MG63 (cell line): ENCODE results near the gene PRKCH. TPM values are rescaled to one million over a fixed set of nuclear protein-coding genes. Genes with fewer than 3 reads are reported as not detected.

ENCODE experiments used
- DNase-seq: peaks from one replicate; pipeline ENCODE4 v3.0.0-alpha.2; 2020
- H3K27me3 ChIP-seq: fragments of 250-450 bp; sonication (Bioruptor Pico); 2 replicates; pipeline ENCODE4 v1.5.1; 2020; ENCODE audit warnings: mild to moderate bottlenecking, moderate library complexity
- H3K36me3 ChIP-seq: fragments of 250-450 bp; sonication (Bioruptor Pico); 2 replicates; pipeline ENCODE4 v1.5.1; 2020; ENCODE audit warnings: mild to moderate bottlenecking, moderate library complexity
- H3K4me3 ChIP-seq: fragments of 250-450 bp; sonication (Bioruptor Pico); 2 replicates; pipeline ENCODE4 v1.5.1; 2020; ENCODE audit warnings: mild to moderate bottlenecking, moderate library complexity
- H3K9me3 ChIP-seq: fragments of 250-450 bp; sonication (Bioruptor Pico); 2 replicates; pipeline ENCODE4 v1.5.1; 2020; ENCODE audit warnings: mild to moderate bottlenecking, moderate library complexity
- total RNA-seq: library from RNA; depleted of rRNA; stranded (reverse); fragments of >200 nt; shearing (Covaris generic); gene quantifications from 2 replicates; pipeline ENCODE4 v1.2.3, GENCODE V29; 2014; ENCODE audit warnings: low replicate concordance

PRKCH gene
- total RNA-seq, 1 experiment from 2014 or later, result 6.0 TPM

DNA sequence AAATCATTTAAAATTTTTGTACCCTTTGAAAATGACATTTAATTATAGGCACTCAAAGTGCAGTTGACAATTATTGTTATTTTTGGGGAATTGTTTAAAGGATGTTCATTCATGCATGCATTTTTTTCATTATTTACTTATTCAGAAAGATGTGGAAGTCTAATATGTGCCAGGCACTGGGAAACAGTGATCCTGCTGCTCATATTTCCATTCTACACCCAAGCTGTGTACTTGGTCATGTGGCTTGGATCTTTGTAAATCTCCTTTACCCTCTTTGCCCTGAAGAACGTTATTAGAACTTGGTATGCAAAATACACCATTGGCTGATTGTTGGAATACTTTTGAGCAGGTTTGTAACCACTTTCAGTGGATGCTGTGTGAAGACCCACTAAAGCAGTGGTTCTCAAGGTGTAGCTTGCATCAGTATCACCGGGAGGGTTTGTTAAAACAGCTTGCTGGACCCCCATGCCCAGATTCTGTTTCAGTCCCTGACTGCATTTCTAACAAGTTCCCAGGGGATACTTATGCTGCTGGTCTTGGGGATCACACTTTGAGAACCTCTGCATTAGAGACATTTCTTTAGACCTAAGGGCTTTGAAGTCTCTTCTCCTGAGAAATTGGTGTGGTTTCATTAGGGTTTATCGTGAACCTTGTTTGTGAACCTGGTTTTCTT, 47.5 kb downstream of the PRKCH start:
- DNase-seq, result no peak
- H3K36me3 ChIP-seq, result no peaks in the 10 kb centered on the region
- no peaks in the 10 kb centered on the region; the same call in 1 of the 2 replicates for H3K9me3 ChIP-seq
- no peak overlapping the region for H3K4me3 ChIP-seq
- no peaks in the 10 kb centered on the region for H3K27me3 ChIP-seq

GRCh38 chr14:61369454-61369810, 48.1 kb downstream of the PRKCH start:
- Histone ChIP-seq H3K4me3 (no peak overlapping the region), H3K27me3 (no peaks in the 10 kb centered on the region), H3K9me3 (no peaks in the 10 kb centered on the region; the same call in 1 of the 2 replicates), H3K36me3 (no peaks in the 10 kb centered on the region)
- DNase-seq, result no peak

GRCh38 chr14:61372379-61372778, 51.0 kb downstream of the PRKCH start:
- no peak for DNase-seq
- no peaks in the 10 kb centered on the region for H3K27me3 ChIP-seq
- no peak overlapping the region for H3K4me3 ChIP-seq
- peaks cover 2% of the 10 kb centered on the region for H3K9me3 ChIP-seq
- H3K36me3 ChIP-seq, result no peaks in the 10 kb centered on the region

- Histone ChIP-seq H3K9me3 (peaks cover 2% of the 10 kb centered on the region), H3K4me3 (no peak overlapping the region), H3K27me3 (no peaks in the 10 kb centered on the region), H3K36me3 (no peaks in the 10 kb centered on the region)
- DNase-seq, result no peak
These were observed 51.6 kb downstream of the PRKCH start for GRCh38 chr14:61372842-61373555.

DNA sequence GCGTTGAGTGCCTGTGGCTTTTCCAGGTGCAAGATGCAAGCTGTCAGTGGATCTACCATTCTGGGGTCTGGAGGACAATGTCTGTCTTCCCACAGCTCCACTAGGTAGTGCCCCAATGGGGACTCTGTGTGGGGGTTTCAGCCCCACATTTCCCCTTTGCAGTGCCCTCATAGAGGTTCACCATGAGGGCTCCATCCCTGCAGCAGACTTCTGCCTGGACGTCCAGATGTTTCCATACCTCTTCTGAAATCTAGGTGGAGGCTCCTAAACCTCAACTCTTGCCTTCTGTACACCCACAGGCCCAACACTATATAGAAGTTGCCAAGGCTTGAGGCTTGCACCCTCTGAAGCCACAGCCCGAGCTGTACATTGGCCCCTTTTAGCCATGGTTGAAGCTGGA, 52.9 kb downstream of the PRKCH start:
- Histone ChIP-seq H3K36me3 (no peaks in the 10 kb centered on the region), H3K27me3 (no peaks in the 10 kb centered on the region), H3K4me3 (no peak overlapping the region), H3K9me3 (peaks cover 2% of the 10 kb centered on the region)
- no peak for DNase-seq

DNA sequence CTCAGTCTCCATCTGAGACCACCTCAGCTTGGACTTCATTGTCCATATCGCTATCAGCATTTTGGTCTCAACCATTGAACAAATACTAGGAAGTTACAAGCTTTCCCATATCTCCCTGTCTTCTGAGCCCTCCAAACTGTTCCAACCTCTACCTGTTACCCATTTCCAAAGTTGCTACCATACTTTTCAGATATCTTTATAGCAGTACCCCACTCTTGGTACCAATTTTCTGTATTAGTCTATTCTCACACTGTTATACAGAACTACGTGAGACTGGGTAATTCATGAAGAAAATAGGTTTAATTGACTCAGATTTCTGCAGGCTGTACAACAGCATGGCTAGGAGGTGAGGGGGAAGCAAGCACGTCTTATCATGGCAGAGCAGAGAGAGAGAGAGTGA, 53.8 kb downstream of the PRKCH start:
- H3K27me3 ChIP-seq, result no peaks in the 10 kb centered on the region
- no peak for DNase-seq
- peaks cover 2% of the 10 kb centered on the region for H3K9me3 ChIP-seq

DNA sequence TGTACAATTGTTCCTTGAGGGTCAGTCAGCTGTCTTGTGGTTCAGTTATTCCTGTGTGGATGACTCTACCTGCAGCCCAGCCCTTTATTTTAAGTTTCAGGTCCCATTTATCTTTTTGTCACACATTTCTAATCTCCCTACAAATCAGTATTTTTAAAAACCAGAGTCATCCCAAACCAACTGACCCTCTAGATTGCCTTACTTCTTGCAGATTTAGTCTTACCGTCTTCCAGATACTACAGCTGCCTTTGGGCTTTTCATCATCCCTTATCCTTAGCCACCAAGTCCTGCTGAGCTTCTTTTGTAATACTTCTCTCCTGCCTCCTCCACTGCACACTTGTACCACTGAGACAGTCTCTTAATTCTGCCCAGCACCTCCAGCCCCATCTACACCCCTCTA, 54.9 kb downstream of the PRKCH start:
- Histone ChIP-seq H3K27me3 (no peaks in the 10 kb centered on the region), H3K36me3 (no peaks in the 10 kb centered on the region)
- DNase-seq, result no peak

More for the DNA sequence above, 53.8 kb downstream of the PRKCH start:
- H3K36me3 ChIP-seq, result no peaks in the 10 kb centered on the region
- no peak overlapping the region for H3K4me3 ChIP-seq

GRCh38 chr14:61377749-61378148, 56.4 kb downstream of the PRKCH start:
- H3K4me3 ChIP-seq, result no peak overlapping the region
- DNase-seq, result no peak
- no peaks in the 10 kb centered on the region for H3K27me3 ChIP-seq
- H3K9me3 ChIP-seq, result peaks cover 2% of the 10 kb centered on the region
- no peaks in the 10 kb centered on the region for H3K36me3 ChIP-seq

More for the DNA sequence above, 54.9 kb downstream of the PRKCH start:
- H3K9me3 ChIP-seq, result peaks cover 2% of the 10 kb centered on the region
- H3K4me3 ChIP-seq, result no peak overlapping the region

DNA sequence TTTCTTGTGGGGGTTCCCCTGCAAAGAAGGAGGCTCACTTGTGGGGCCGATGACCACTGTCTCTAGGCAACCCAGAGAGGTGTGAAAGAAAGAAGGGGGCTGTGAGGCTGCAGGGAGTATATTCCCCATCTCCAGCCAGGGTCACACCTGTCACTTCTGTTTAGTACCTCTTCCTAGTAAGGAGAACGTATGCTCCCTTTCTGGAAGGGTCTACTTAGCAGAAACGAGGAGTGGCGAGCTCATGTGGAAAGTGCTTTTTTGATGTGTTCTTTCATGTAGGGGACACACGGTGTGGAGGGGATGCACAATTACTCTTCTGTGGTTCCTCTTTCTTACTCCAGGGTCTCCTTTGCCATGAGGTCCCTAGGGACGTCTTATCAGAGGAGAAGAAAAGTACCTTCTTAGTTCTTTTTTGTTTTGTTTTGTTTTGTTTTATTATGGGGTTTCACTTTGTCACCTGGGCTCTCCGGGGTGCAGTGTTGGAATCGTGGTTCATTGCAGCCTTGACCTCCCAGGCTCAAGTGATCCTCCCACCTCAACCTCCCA, 58.3 kb downstream of the PRKCH start:
- Histone ChIP-seq H3K9me3 (peaks cover 2% of the 10 kb centered on the region), H3K27me3 (no peaks in the 10 kb centered on the region), H3K36me3 (no peaks in the 10 kb centered on the region), H3K4me3 (no peak overlapping the region)
- DNase-seq, result no peak

GRCh38 chr14:61380984-61381383, 59.6 kb downstream of the PRKCH start:
- Histone ChIP-seq H3K4me3 (no peak overlapping the region), H3K36me3 (no peaks in the 10 kb centered on the region), H3K9me3 (no peaks in the 10 kb centered on the region), H3K27me3 (no peaks in the 10 kb centered on the region)
- DNase-seq, result no peak

DNA sequence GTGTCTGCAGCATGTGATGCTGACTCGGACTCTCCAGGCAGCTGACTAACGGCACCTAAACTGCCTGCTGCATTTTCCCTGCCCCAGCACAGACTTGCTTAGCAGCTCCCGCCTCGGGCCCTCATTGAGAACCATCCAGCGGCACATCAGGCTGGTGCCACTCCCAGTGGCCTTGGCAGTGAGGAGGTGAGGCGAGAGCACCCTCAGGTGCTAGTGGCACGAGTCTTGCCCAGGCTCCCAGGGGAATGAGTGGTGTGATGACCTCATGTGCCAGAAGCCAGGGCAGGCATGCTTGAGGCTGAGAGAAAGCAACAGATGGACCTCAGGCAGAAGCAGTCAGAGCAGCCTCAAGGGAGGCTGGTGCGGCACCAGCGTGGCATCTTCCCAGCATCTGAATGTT, 60.2 kb downstream of the PRKCH start:
- Histone ChIP-seq H3K27me3 (no peaks in the 10 kb centered on the region), H3K36me3 (no peaks in the 10 kb centered on the region), H3K9me3 (no peaks in the 10 kb centered on the region), H3K4me3 (no peak overlapping the region)
- DNase-seq, result no peak

DNA sequence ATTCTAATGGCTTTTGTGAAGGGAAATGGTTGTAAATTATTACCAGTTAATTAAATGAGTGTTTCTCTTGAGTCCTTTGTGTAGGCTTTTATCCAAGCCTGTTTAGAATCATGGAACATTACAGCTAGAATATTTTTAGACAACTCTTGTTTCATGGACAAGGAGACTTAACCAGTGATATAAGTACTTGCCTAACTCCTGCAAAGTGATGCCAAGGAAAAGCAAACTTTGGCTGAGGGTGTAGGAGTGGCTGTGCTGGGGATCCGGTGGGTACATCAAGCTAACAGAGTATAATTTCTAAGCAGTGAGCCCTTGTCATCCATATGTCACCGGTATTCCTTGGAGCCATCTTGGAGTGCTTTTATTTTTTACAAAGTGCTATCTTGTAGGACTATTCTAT, 61.5 kb downstream of the PRKCH start:
- no peaks in the 10 kb centered on the region for H3K36me3 ChIP-seq
- no peaks in the 10 kb centered on the region for H3K27me3 ChIP-seq
- no peak for DNase-seq
- no peaks in the 10 kb centered on the region for H3K9me3 ChIP-seq
- H3K4me3 ChIP-seq, result no peak overlapping the region

DNA sequence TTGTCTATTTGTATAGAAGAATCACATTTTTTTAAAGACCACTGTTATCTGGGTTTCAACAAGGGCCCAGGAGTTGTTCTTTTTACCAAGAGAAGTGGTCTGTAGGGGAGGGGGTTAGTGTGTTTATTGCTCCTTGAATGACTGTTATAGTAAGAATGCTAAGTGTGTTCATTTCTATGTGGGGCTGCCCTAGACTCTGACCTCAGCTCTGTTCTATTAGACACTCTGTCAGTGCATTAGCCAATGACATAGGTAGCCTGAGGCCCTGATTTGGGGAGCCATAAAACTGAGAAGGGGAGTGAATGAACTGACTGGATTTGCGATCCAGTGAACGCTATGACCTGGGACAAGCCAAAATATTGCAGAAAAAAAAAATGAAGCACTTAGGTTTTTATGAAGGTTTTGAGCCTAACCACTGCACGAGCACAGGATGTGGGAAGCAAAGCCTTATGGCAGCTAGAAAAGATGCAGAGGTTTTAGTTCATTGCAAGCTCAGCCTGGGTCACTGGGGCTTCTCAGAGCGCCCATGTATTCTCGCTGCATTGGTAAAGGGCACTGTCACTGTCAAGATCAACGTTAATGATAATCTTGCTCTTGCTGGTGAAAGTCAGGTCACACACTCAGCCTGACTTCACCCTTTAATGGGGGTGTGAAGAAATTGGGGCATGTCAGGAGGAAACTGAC, 63.8 kb downstream of the PRKCH start:
- DNase-seq, result no peak
- no peaks in the 10 kb centered on the region for H3K36me3 ChIP-seq
- H3K9me3 ChIP-seq, result no peaks in the 10 kb centered on the region
- no peaks in the 10 kb centered on the region for H3K27me3 ChIP-seq
- H3K4me3 ChIP-seq, result no peak overlapping the region

GRCh38 chr14:61386173-61386772, 64.9 kb downstream of the PRKCH start:
- DNase-seq, result no peak
- H3K27me3 ChIP-seq, result no peaks in the 10 kb centered on the region

DNA sequence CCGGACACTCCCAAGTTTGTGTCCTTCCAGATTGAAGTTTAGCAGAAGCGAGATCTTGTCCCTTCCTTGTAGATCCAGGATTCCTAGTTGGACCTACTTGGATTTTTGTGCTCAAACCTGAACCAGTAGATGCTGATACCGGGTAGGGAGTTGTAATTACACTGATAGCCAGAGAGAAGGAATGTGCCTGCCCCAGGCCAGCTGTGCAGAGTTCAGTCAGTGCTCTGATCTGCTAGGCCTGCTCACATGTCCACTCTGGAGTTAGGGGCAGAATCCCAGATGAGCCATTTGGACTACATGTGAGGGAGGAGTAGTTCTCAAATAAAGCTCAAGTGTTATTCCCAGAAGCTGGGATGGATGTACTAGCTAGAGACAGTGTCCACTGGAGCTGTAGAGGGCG, 65.7 kb downstream of the PRKCH start:
- Histone ChIP-seq H3K4me3 (no peak overlapping the region), H3K27me3 (no peaks in the 10 kb centered on the region)

More at GRCh38 chr14:61386173-61386772, 64.9 kb downstream of the PRKCH start:
- no peak overlapping the region for H3K4me3 ChIP-seq
- H3K36me3 ChIP-seq, result no peaks in the 10 kb centered on the region
- no peaks in the 10 kb centered on the region for H3K9me3 ChIP-seq

DNA sequence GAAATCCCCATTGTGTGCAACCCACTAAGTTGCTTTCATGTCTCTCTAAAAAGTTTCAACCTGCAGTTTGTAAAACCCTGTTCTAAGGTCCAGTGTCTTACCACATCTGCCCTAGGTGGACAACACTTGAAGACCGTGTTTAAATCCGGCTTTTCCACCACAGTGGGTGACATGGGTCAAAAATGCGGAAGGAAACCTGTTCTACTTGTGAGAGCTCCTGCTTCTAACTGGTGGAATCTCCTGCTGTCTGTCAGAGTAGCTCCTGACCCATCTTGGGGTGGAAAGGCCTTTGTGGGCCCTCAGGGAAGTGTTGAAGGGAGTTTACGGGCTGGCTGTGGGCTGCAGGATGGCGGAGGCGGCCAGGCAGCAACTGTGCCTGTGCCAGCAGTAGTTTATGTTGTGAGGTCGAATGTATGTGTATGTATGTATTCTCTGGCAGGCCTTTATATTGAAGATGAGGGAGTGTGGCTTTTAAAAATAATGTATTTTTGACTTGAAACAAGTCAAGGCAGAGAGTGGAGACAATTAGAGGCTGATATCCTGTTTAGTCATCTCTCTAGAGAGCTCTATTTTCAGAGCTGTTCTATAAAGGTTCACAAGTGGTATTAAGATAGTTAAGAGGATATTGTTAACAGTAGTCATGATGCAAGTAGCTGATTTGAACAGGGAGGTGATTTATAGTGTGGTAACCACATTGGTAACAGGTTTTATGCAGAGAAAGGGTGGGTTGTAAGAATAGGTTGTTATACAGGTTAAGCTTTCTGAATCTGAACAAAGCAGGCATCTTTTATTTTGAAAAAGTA, 67.0 kb downstream of the PRKCH start:
- no peak overlapping the region for H3K4me3 ChIP-seq
- H3K9me3 ChIP-seq, result no peaks in the 10 kb centered on the region
- H3K36me3 ChIP-seq, result no peaks in the 10 kb centered on the region
- peak; percentile 67 for DNase-seq
- H3K27me3 ChIP-seq, result no peaks in the 10 kb centered on the region

More for the DNA sequence above, 65.7 kb downstream of the PRKCH start:
- no peak for DNase-seq
- no peaks in the 10 kb centered on the region for H3K9me3 ChIP-seq
- H3K36me3 ChIP-seq, result no peaks in the 10 kb centered on the region
